Liver (tissue), 3 donors: Measurements from ENCODE around the gene LDLRAD3.

Experiments used
- FOXA1 ChIP-seq: IDR thresholded peaks from 2 replicates; pipeline ENCODE4 v1.6.1; 2016; ENCODE audit warnings: antibody characterized with exemption
- GABPA ChIP-seq, 2 donors: IDR thresholded peaks in 1 of 2; conservative IDR thresholded peaks in 1 of 2; 2 replicates each; pipeline ENCODE4 v1.6.1; 2016; ENCODE audit warnings: antibody characterized with exemption in 2 of 2, mild to moderate bottlenecking in 1 of 2, moderate library complexity in 1 of 2
- NR2F2 ChIP-seq: IDR thresholded peaks from 2 replicates; pipeline ENCODE4 v1.6.1; 2016; ENCODE audit warnings: antibody characterized with exemption
- RAD21 ChIP-seq, 2 donors: IDR thresholded peaks; 2 replicates each; pipeline ENCODE4 v1.6.1; 2016; ENCODE audit warnings: antibody characterized with exemption in 2 of 2, mild to moderate bottlenecking in 2 of 2
- SP1 ChIP-seq: IDR thresholded peaks from 2 replicates; pipeline ENCODE4 v1.6.1; 2018; ENCODE audit warnings: antibody characterized with exemption, mild to moderate bottlenecking
- TAF1 ChIP-seq: conservative IDR thresholded peaks from 2 replicates; pipeline ENCODE4 v1.6.1; 2016; ENCODE audit warnings: antibody characterized with exemption, mild to moderate bottlenecking
- YY1 ChIP-seq: IDR thresholded peaks from 2 replicates; pipeline ENCODE4 v1.6.1; 2016; ENCODE audit warnings: antibody characterized with exemption, mild to moderate bottlenecking
- TF ChIP-seq, protein P1 (sequence below): IDR thresholded peaks from 2 replicates; pipeline ENCODE4 v1.6.1; 2016; ENCODE audit warnings: antibody characterized with exemption, mild to moderate bottlenecking
- TF ChIP-seq, protein P2 (sequence below): fragments of 150-350 bp; IDR thresholded peaks from 2 replicates; pipeline ENCODE4 v1.5.1; 2017; ENCODE audit warnings: improper control_type of control experiment, low read depth, low read length; ENCODE audit not compliant: missing input control
- donor health status: healthy.
- donor health status: healthy.

DNA sequence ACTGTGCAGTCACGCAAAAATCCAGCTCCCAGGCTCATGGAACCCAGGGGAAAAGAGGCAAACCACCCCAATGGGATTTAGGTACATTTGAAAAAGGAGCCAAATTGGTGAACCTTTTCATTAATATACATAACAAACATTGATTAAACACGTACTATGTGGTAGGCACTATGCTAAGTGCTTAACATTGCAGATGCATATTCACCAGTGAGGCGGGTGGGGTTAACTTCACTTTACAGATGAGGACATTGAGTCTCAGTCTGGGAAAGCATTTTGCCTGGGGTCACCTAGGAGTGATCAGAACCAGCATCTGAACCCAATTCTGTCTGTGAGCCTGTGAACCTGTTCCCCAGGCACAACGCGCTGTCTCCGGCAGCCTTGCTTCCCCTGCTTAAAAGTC lies 199.0 kb downstream of the LDLRAD3 start:
- TF ChIP-seq, protein P1, sequence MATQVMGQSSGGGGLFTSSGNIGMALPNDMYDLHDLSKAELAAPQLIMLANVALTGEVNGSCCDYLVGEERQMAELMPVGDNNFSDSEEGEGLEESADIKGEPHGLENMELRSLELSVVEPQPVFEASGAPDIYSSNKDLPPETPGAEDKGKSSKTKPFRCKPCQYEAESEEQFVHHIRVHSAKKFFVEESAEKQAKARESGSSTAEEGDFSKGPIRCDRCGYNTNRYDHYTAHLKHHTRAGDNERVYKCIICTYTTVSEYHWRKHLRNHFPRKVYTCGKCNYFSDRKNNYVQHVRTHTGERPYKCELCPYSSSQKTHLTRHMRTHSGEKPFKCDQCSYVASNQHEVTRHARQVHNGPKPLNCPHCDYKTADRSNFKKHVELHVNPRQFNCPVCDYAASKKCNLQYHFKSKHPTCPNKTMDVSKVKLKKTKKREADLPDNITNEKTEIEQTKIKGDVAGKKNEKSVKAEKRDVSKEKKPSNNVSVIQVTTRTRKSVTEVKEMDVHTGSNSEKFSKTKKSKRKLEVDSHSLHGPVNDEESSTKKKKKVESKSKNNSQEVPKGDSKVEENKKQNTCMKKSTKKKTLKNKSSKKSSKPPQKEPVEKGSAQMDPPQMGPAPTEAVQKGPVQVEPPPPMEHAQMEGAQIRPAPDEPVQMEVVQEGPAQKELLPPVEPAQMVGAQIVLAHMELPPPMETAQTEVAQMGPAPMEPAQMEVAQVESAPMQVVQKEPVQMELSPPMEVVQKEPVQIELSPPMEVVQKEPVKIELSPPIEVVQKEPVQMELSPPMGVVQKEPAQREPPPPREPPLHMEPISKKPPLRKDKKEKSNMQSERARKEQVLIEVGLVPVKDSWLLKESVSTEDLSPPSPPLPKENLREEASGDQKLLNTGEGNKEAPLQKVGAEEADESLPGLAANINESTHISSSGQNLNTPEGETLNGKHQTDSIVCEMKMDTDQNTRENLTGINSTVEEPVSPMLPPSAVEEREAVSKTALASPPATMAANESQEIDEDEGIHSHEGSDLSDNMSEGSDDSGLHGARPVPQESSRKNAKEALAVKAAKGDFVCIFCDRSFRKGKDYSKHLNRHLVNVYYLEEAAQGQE: no peak
- TF ChIP-seq FOXA1: no peak
- TF ChIP-seq, protein P2, sequence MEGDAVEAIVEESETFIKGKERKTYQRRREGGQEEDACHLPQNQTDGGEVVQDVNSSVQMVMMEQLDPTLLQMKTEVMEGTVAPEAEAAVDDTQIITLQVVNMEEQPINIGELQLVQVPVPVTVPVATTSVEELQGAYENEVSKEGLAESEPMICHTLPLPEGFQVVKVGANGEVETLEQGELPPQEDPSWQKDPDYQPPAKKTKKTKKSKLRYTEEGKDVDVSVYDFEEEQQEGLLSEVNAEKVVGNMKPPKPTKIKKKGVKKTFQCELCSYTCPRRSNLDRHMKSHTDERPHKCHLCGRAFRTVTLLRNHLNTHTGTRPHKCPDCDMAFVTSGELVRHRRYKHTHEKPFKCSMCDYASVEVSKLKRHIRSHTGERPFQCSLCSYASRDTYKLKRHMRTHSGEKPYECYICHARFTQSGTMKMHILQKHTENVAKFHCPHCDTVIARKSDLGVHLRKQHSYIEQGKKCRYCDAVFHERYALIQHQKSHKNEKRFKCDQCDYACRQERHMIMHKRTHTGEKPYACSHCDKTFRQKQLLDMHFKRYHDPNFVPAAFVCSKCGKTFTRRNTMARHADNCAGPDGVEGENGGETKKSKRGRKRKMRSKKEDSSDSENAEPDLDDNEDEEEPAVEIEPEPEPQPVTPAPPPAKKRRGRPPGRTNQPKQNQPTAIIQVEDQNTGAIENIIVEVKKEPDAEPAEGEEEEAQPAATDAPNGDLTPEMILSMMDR: no peak
- TF ChIP-seq NR2F2: no peak
- no peak for TF ChIP-seq YY1
- TF ChIP-seq TAF1: no peak
- no peak for TF ChIP-seq GABPA (IDR thresholded peaks at IDR 0.05 in 1 of 2, conservative IDR thresholded peaks at IDR 0.05 in 1 of 2)
- no peak for TF ChIP-seq SP1
- no peak for TF ChIP-seq RAD21 (IDR thresholded peaks at IDR 0.05)
